ENCODE results near the gene PHAF1. TPM values are rescaled to one million over a fixed set of nuclear protein-coding genes. Genes with fewer than 3 reads are reported as not detected.

The PHAF1 gene
- polyA plus RNA-seq, 1 donor = 14.3 TPM

- Histone ChIP-seq H3K36me3 (ENCODE audit: control insufficient read depth, insufficient read depth, low read length) (peaks cover 6% of the 10 kb centered on the region), H3K9me3 (ENCODE audit: control insufficient read depth, low read depth, low read length) (peaks cover 6% of the 10 kb centered on the region), H3K27me3 (ENCODE audit: control insufficient read depth, insufficient read depth, low read length) (peaks cover 6% of the 10 kb centered on the region), H3K4me1 (ENCODE audit: control insufficient read depth, insufficient read depth, low read length) (peaks cover 35% of the 10 kb centered on the region), H3K4me3 (ENCODE audit: low read length) (no peak overlapping the region), H3K27ac (ENCODE audit: low read length) (no peak overlapping the region)
- WGBS (ENCODE audit: insufficient coverage, low lambda C conversion rate) = no CpG with 5 or more reads among the region's 15 CpGs
- no peak for DNase-seq
Observed at GRCh38 chr16:67188798-67189197, 79.1 kb downstream of the PHAF1 start.

GRCh38 chr16:67190041-67190440 lies 80.3 kb downstream of the PHAF1 start, which contains the start of gene EXOC3L1:
Gene EXOC3L1, minus strand, starts transcription at chr16:67190136. Its CDS starts 460 bp downstream, at chr16:67189676.
- Histone ChIP-seq H3K4me1 (ENCODE audit: control insufficient read depth, insufficient read depth, low read length) (peaks cover 29% of the 10 kb centered on the region), H3K27ac (ENCODE audit: low read length) (no peak within 1 kb of the TSS), H3K4me3 (ENCODE audit: low read length) (no peak within 1 kb of the TSS), H3K36me3 (ENCODE audit: control insufficient read depth, insufficient read depth, low read length) (peaks cover 18% of the 10 kb centered on the region), H3K9me3 (ENCODE audit: control insufficient read depth, low read depth, low read length) (peaks cover 2% of the 10 kb centered on the region), H3K27me3 (ENCODE audit: control insufficient read depth, insufficient read depth, low read length) (peaks cover 1% of the 10 kb centered on the region)
- DNase-seq = no peak
- no CpG with 5 or more reads among the region's 6 CpGs for WGBS (ENCODE audit: insufficient coverage, low lambda C conversion rate)

GRCh38 chr16:67190448-67191399 lies 81.0 kb downstream of the PHAF1 start:
- Histone ChIP-seq H3K4me1 (ENCODE audit: control insufficient read depth, insufficient read depth, low read length) (peaks cover 22% of the 10 kb centered on the region), H3K36me3 (ENCODE audit: control insufficient read depth, insufficient read depth, low read length) (peaks cover 25% of the 10 kb centered on the region), H3K27me3 (ENCODE audit: control insufficient read depth, insufficient read depth, low read length) (no peaks in the 10 kb centered on the region), H3K9me3 (ENCODE audit: control insufficient read depth, low read depth, low read length) (peaks cover 2% of the 10 kb centered on the region), H3K27ac (ENCODE audit: low read length) (no peak overlapping the region), H3K4me3 (ENCODE audit: low read length) (no peak overlapping the region)
- no peak for DNase-seq
- WGBS (ENCODE audit: insufficient coverage, low lambda C conversion rate) = 90% methylated on average over 2 of the region's 13 CpGs

- no peaks in the 10 kb centered on the region for H3K27me3 ChIP-seq (ENCODE audit: control insufficient read depth, insufficient read depth, low read length)
- no peak for DNase-seq
- peaks cover 33% of the 10 kb centered on the region for H3K36me3 ChIP-seq (ENCODE audit: control insufficient read depth, insufficient read depth, low read length)
- no peak overlapping the region for H3K27ac ChIP-seq (ENCODE audit: low read length)
- peaks cover 19% of the 10 kb centered on the region for H3K4me1 ChIP-seq (ENCODE audit: control insufficient read depth, insufficient read depth, low read length)
- WGBS (ENCODE audit: insufficient coverage, low lambda C conversion rate) = no CpG with 5 or more reads among the region's 9 CpGs
- peaks cover 2% of the 10 kb centered on the region for H3K9me3 ChIP-seq (ENCODE audit: control insufficient read depth, low read depth, low read length)
- peak overlapping the region; percentile 8 for H3K4me3 ChIP-seq (ENCODE audit: low read length)
Observed at GRCh38 chr16:67191411-67191994, 81.8 kb downstream of the PHAF1 start.

- WGBS (ENCODE audit: insufficient coverage, low lambda C conversion rate) = no CpG with 5 or more reads among the region's 54 CpGs
- peaks cover 2% of the 10 kb centered on the region for H3K9me3 ChIP-seq (ENCODE audit: control insufficient read depth, low read depth, low read length)
Observed at GRCh38 chr16:67191995-67192681, 82.4 kb downstream of the PHAF1 start, which contains the start of gene E2F4. Gene E2F4, plus strand, starts transcription at chr16:67192155. Its CDS starts 73 bp downstream, at chr16:67192228.

GRCh38 chr16:67192781-67193361 lies 83.1 kb downstream of the PHAF1 start:
- no peaks in the 10 kb centered on the region for H3K27me3 ChIP-seq (ENCODE audit: control insufficient read depth, insufficient read depth, low read length)
- peak overlapping the region; percentile 0 for H3K27ac ChIP-seq (ENCODE audit: low read length)
- H3K4me3 ChIP-seq (ENCODE audit: low read length) = peak overlapping the region; percentile 95
- no CpG with 5 or more reads among the region's 17 CpGs for WGBS (ENCODE audit: insufficient coverage, low lambda C conversion rate)
- no peak for DNase-seq
- H3K9me3 ChIP-seq (ENCODE audit: control insufficient read depth, low read depth, low read length) = peaks cover 2% of the 10 kb centered on the region
- H3K4me1 ChIP-seq (ENCODE audit: control insufficient read depth, insufficient read depth, low read length) = peaks cover 26% of the 10 kb centered on the region
- peaks cover 46% of the 10 kb centered on the region for H3K36me3 ChIP-seq (ENCODE audit: control insufficient read depth, insufficient read depth, low read length)

More at GRCh38 chr16:67191995-67192681, 82.4 kb downstream of the PHAF1 start, which contains the start of gene E2F4:
- peaks cover 19% of the 10 kb centered on the region for H3K4me1 ChIP-seq (ENCODE audit: control insufficient read depth, insufficient read depth, low read length)
- H3K4me3 ChIP-seq (ENCODE audit: low read length) = peak within 1 kb of the TSS; percentile 95
- peak; percentile 88 to 91 for DNase-seq
- H3K27ac ChIP-seq (ENCODE audit: low read length) = peak within 1 kb of the TSS; percentile 0
- H3K27me3 ChIP-seq (ENCODE audit: control insufficient read depth, insufficient read depth, low read length) = no peaks in the 10 kb centered on the region
- peaks cover 39% of the 10 kb centered on the region for H3K36me3 ChIP-seq (ENCODE audit: control insufficient read depth, insufficient read depth, low read length)

GRCh38 chr16:67193536-67193935 lies 83.8 kb downstream of the PHAF1 start:
- H3K36me3 ChIP-seq (ENCODE audit: control insufficient read depth, insufficient read depth, low read length) = peaks cover 51% of the 10 kb centered on the region
- H3K27ac ChIP-seq (ENCODE audit: low read length) = no peak overlapping the region
- peaks cover 32% of the 10 kb centered on the region for H3K4me1 ChIP-seq (ENCODE audit: control insufficient read depth, insufficient read depth, low read length)
- no peak for DNase-seq
- no peaks in the 10 kb centered on the region for H3K27me3 ChIP-seq (ENCODE audit: control insufficient read depth, insufficient read depth, low read length)
- no peak overlapping the region for H3K4me3 ChIP-seq (ENCODE audit: low read length)
- peaks cover 2% of the 10 kb centered on the region for H3K9me3 ChIP-seq (ENCODE audit: control insufficient read depth, low read depth, low read length)

GRCh38 chr16:67194260-67194659 lies 84.5 kb downstream of the PHAF1 start:
- Histone ChIP-seq H3K27me3 (ENCODE audit: control insufficient read depth, insufficient read depth, low read length) (no peaks in the 10 kb centered on the region), H3K27ac (ENCODE audit: low read length) (no peak overlapping the region), H3K36me3 (ENCODE audit: control insufficient read depth, insufficient read depth, low read length) (peaks cover 51% of the 10 kb centered on the region), H3K9me3 (ENCODE audit: control insufficient read depth, low read depth, low read length) (peaks cover 2% of the 10 kb centered on the region), H3K4me1 (ENCODE audit: control insufficient read depth, insufficient read depth, low read length) (peaks cover 34% of the 10 kb centered on the region), H3K4me3 (ENCODE audit: low read length) (no peak overlapping the region)
- WGBS (ENCODE audit: insufficient coverage, low lambda C conversion rate) = no CpG with 5 or more reads among the region's 6 CpGs
- DNase-seq = no peak

- Histone ChIP-seq H3K4me1 (ENCODE audit: control insufficient read depth, insufficient read depth, low read length) (peaks cover 39% of the 10 kb centered on the region), H3K9me3 (ENCODE audit: control insufficient read depth, low read depth, low read length) (peaks cover 2% of the 10 kb centered on the region), H3K36me3 (ENCODE audit: control insufficient read depth, insufficient read depth, low read length) (peaks cover 53% of the 10 kb centered on the region), H3K4me3 (ENCODE audit: low read length) (no peak overlapping the region), H3K27ac (ENCODE audit: low read length) (no peak overlapping the region), H3K27me3 (ENCODE audit: control insufficient read depth, insufficient read depth, low read length) (no peaks in the 10 kb centered on the region)
- no CpG with 5 or more reads among the region's 5 CpGs for WGBS (ENCODE audit: insufficient coverage, low lambda C conversion rate)
- no peak for DNase-seq
Observed at GRCh38 chr16:67195676-67196075, 85.9 kb downstream of the PHAF1 start.

GRCh38 chr16:67196881-67197280 lies 87.1 kb downstream of the PHAF1 start:
- Histone ChIP-seq H3K27me3 (ENCODE audit: control insufficient read depth, insufficient read depth, low read length) (no peaks in the 10 kb centered on the region), H3K4me1 (ENCODE audit: control insufficient read depth, insufficient read depth, low read length) (peaks cover 33% of the 10 kb centered on the region), H3K4me3 (ENCODE audit: low read length) (no peak overlapping the region), H3K9me3 (ENCODE audit: control insufficient read depth, low read depth, low read length) (peaks cover 2% of the 10 kb centered on the region), H3K36me3 (ENCODE audit: control insufficient read depth, insufficient read depth, low read length) (peaks cover 61% of the 10 kb centered on the region), H3K27ac (ENCODE audit: low read length) (no peak overlapping the region)
- DNase-seq = no peak
- WGBS (ENCODE audit: insufficient coverage, low lambda C conversion rate) = no CpG with 5 or more reads among the region's 1 CpG
